Measurements from ENCODE around the gene SAFB2. TPM values are rescaled to one million over a fixed set of nuclear protein-coding genes. Genes with fewer than 3 reads are reported as not detected.

The SAFB2 gene
- total and polyA plus RNA-seq, 2 of the 13 experiments (the other 11 are each of a cell fraction or from before 2014, with no cell fraction given), result 11.2 to 31.5 TPM

- TF ChIP-seq REST (IDR thresholded peaks at IDR 0.05; ENCODE audit: borderline replicate concordance in 1 of 2, low read depth in 1 of 2, low read length in 2 of 2), result no peak
- TF ChIP-seq TERF1 (CRISPR knock-in tag; IDR thresholded peaks at IDR 0.05), result no peak
- no peak for TF ChIP-seq TRIM22 (IDR thresholded peaks at IDR 0.05)
Measured at GRCh38 chr19:5571777-5572176, 50.8 kb downstream of the SAFB2 start (continued).

- H3K79me2 ChIP-seq (ENCODE audit: insufficient read depth, low read length), result no peaks in the 10 kb centered on the region
- peak overlapping the region; percentile 67 for H3K4me2 ChIP-seq (ENCODE audit: low read depth, low read length)
- no peaks in the 10 kb centered on the region for H3K9me3 ChIP-seq (ENCODE audit: low read length)
- H3K27ac ChIP-seq (ENCODE audit: extremely low read length, insufficient read depth, low read length), result no peak overlapping the region
- in situ Hi-C loops (cut with HindIII; ENCODE audit: extremely low pct_ligation_motif_present, low pct_unique_long_range_greater_than_20kb), result no loop called here
- DNase-seq (ENCODE audit: low spot score) (no peak), ATAC-seq (no peak), FAIRE-seq (no peak)
- WGBS (ENCODE audit: low lambda C conversion rate), result 28% methylated on average over 4 of the region's 40 CpGs
- POLR2A ChIA-PET, result interaction anchor here (0.7 kb wide), 1 partner anchor 13 kb away, joined by 3 read pairs; no protein-coding TSS in a partner anchor
- H3K9ac ChIP-seq (ENCODE audit: insufficient read depth, low read depth, low read length), result no peak overlapping the region
- peak overlapping the region in 1 of 3 experiments; percentile 48; a peak in 1 of 6 replicates for H3K4me3 ChIP-seq (replicated peaks in 1 of 3; ENCODE audit: insufficient read depth in 1 of 3, low read depth in 2 of 3, low read length in 3 of 3)
- H2AFZ ChIP-seq (ENCODE audit: low read length), result no peak overlapping the region
- intact Hi-C loops (cut with micrococcal nuclease; ENCODE audit: unreplicated experiment), result no loop called here
- BruUV-seq (replicated peaks), result no TSS peak
- H3K36me3 ChIP-seq (replicated peaks in 1 of 2; ENCODE audit: control insufficient read depth in 1 of 2, insufficient read depth in 2 of 2, low read length in 2 of 2), result no peaks in the 10 kb centered on the region
- CTCF ChIA-PET (ENCODE audit: low intra/inter-chr PET ratio, low total read pairs), result no interaction called here
- peaks cover 6% of the 10 kb centered on the region; the same call in 1 of the 2 replicates for H3K4me1 ChIP-seq (ENCODE audit: insufficient read depth, low read length)
- peaks cover 4 to 21% of the 10 kb centered on the region in 2 experiments; a peak in 3 of 5 replicates for H3K27me3 ChIP-seq (ENCODE audit: control insufficient read depth in 1 of 2, insufficient read depth in 2 of 2, low read length in 2 of 2)
- H4K20me1 ChIP-seq (ENCODE audit: insufficient read depth, low read length), result no peaks in the 10 kb centered on the region
- TF ChIP-seq FOXK1 (CRISPR knock-in tag; IDR thresholded peaks at IDR 0.05; ENCODE audit: borderline replicate concordance, low read depth), result no peak
- TF ChIP-seq RFXAP (CRISPR knock-in tag; IDR thresholded peaks at IDR 0.05; ENCODE audit: borderline replicate concordance), result no peak
- 0 out of 2 replicates have a peak, but pooled peaks have one; percentile 2 for TF ChIP-seq MTF2 (CRISPR knock-in tag; IDR thresholded peaks at IDR 0.05; ENCODE audit: borderline replicate concordance)
- TF ChIP-seq ARID2 (CRISPR knock-in tag; IDR thresholded peaks at IDR 0.05; ENCODE audit: borderline replicate concordance), result no peak
- peak; percentile 71 for TF ChIP-seq ZBTB33 (CRISPR knock-in tag; IDR thresholded peaks at IDR 0.05)
- TF ChIP-seq ZNF260 (CRISPR knock-in tag; IDR thresholded peaks at IDR 0.05; ENCODE audit: borderline replicate concordance, low read depth), result no peak
- peak; percentile 99 for TF ChIP-seq ZNF770 (CRISPR knock-in tag; IDR thresholded peaks at IDR 0.05)
Measured at GRCh38 chr19:5567970-5568407, 54.6 kb downstream of the SAFB2 start.
